Activated CD8-positive, alpha-beta memory T cell treated with anti-CD3 and anti-CD28 coated beads, Interleukin-2, amount 10 ng/mL, durations not matched to agents 7 days and 5 days (primary cell): ENCODE measurements around the gene MSMO1. TPM values are rescaled to one million over a fixed set of nuclear protein-coding genes. Genes with fewer than 3 reads are reported as not detected.
A peak's percentile ranks its signal among the peaks of the same experiment; 100 is the strongest.
"Not testable (repeated sequence)": the region's sequence is repeated elsewhere in the genome, so short reads cannot be mapped to it uniquely, and the experiment has no call there.

ENCODE experiments used
- ATAC-seq: fragments of 150-1000 bp; cut with Tn5 transposase; one replicate; pipeline ENCODE4 v1.10.0; 2021; ENCODE audit warnings: moderate library complexity
- CTCF ChIA-PET: fragments of 350-600 bp; sonication (Branson Sonifier 250); formaldehyde crosslinking; loops from one replicate; lab custom pipeline; 2021; ENCODE audit warnings: antibody characterized with exemption; lab: Charles Lee
- DNase-seq: peaks from one replicate; pipeline ENCODE4 v3.0.0-alpha.2; 2020
- H3K27ac Mint-ChIP-seq: one replicate; pipeline ENCODE4 v1.8.0; 2021; ENCODE audit warnings: mild to moderate bottlenecking, mixed read lengths
- H3K27me3 Mint-ChIP-seq: one replicate; pipeline ENCODE4 v1.8.0; 2021; ENCODE audit warnings: mixed read lengths
- H3K36me3 Mint-ChIP-seq: one replicate; pipeline ENCODE4 v1.8.0; 2021; ENCODE audit warnings: mild to moderate bottlenecking, mixed read lengths
- H3K4me1 Mint-ChIP-seq: one replicate; pipeline ENCODE4 v1.8.0; 2021; ENCODE audit warnings: mixed read lengths
- H3K4me3 Mint-ChIP-seq: one replicate; pipeline ENCODE4 v1.8.0; 2021; ENCODE audit warnings: mild to moderate bottlenecking, moderate library complexity, mixed read lengths
- H3K9me3 Mint-ChIP-seq: one replicate; pipeline ENCODE4 v1.8.0; 2022; ENCODE audit warnings: low read depth, mixed read lengths
- total RNA-seq, 2 experiments: library from RNA; stranded (reverse); gene quantifications; one replicate each; pipeline ENCODE4 v1.2.3, GENCODE V29; 2021

MSMO1 gene
- total RNA-seq, 2 experiments from 2014 or later = 56.7 to 78.9 TPM

GRCh38 chr4:165330071-165330470 lies 2.6 kb downstream of the MSMO1 start:
- peak overlapping the region; percentile 41 for H3K4me3 Mint-ChIP-seq
- DNase-seq (no peak), ATAC-seq (no peak)
- no peaks in the 10 kb centered on the region for H3K27me3 Mint-ChIP-seq
- H3K4me1 Mint-ChIP-seq = peaks cover 49% of the 10 kb centered on the region
- no peaks in the 10 kb centered on the region for H3K9me3 Mint-ChIP-seq
- no peak overlapping the region for H3K27ac Mint-ChIP-seq
- H3K36me3 Mint-ChIP-seq = peaks cover 36% of the 10 kb centered on the region
- CTCF ChIA-PET = interaction anchor here (0.7 to 1.5 kb wide), 4 partner anchors 10 to 217 kb away, joined by 3 to 4 read pairs (median 3); partner anchors contain the start of gene TMEM192

GRCh38 chr4:165330666-165331065 lies 3.2 kb downstream of the MSMO1 start:
- CTCF ChIA-PET = interaction anchor here (0.5 to 1.5 kb wide), 4 partner anchors 9 to 218 kb away, joined by 3 to 4 read pairs (median 3); partner anchors contain the start of gene TMEM192
- Mint-ChIP-seq H3K27me3 (no peaks in the 10 kb centered on the region), H3K4me1 (peaks cover 49% of the 10 kb centered on the region), H3K36me3 (peaks cover 40% of the 10 kb centered on the region), H3K4me3 (peak overlapping the region; percentile 41), H3K27ac (peak overlapping the region; percentile 12), H3K9me3 (no peaks in the 10 kb centered on the region)
- no peak for DNase-seq
- ATAC-seq = no peak

- H3K27ac Mint-ChIP-seq = peak overlapping the region; percentile 66
- peak overlapping the region; percentile 41 for H3K4me3 Mint-ChIP-seq
- no peaks in the 10 kb centered on the region for H3K9me3 Mint-ChIP-seq
- peaks cover 40% of the 10 kb centered on the region for H3K36me3 Mint-ChIP-seq
- no peaks in the 10 kb centered on the region for H3K27me3 Mint-ChIP-seq
- peaks cover 42% of the 10 kb centered on the region for H3K4me1 Mint-ChIP-seq
- no peak for ATAC-seq
- DNase-seq = no peak
- CTCF ChIA-PET = interaction anchor here (1.5 to 1.8 kb wide), 3 partner anchors 9 to 219 kb away, joined by 3 to 5 read pairs (median 4); partner anchors contain the start of gene TMEM192
These were observed 3.9 kb downstream of the MSMO1 start for GRCh38 chr4:165331359-165331758.

- peaks cover 45% of the 10 kb centered on the region for H3K4me1 Mint-ChIP-seq
- no peaks in the 10 kb centered on the region for H3K27me3 Mint-ChIP-seq
- CTCF ChIA-PET = interaction anchor here (1.8 kb wide), 1 partner anchor 219 kb away, joined by 5 read pairs; the partner anchor contains the start of gene TMEM192
- H3K27ac Mint-ChIP-seq = peak overlapping the region; percentile 59
- ATAC-seq (no peak), DNase-seq (no peak)
- H3K36me3 Mint-ChIP-seq = peaks cover 40% of the 10 kb centered on the region
- H3K4me3 Mint-ChIP-seq = peak overlapping the region; percentile 43
- H3K9me3 Mint-ChIP-seq = no peaks in the 10 kb centered on the region
These were observed 4.4 kb downstream of the MSMO1 start for GRCh38 chr4:165331823-165332222.

- peaks cover 43% of the 10 kb centered on the region for H3K36me3 Mint-ChIP-seq
- peaks cover 47% of the 10 kb centered on the region for H3K4me1 Mint-ChIP-seq
- peak overlapping the region; percentile 43 for H3K4me3 Mint-ChIP-seq
These were observed 5.0 kb downstream of the MSMO1 start for GRCh38 chr4:165332502-165332901.

GRCh38 chr4:165335163-165335703 lies 7.8 kb downstream of the MSMO1 start:
- DNase-seq (no peak), ATAC-seq (no peak)
- H3K4me3 Mint-ChIP-seq = no peak overlapping the region
- CTCF ChIA-PET = no interaction called here
- no peaks in the 10 kb centered on the region for H3K27me3 Mint-ChIP-seq
- H3K9me3 Mint-ChIP-seq = no peaks in the 10 kb centered on the region
- H3K27ac Mint-ChIP-seq = no peak overlapping the region
- H3K36me3 Mint-ChIP-seq = peaks cover 54% of the 10 kb centered on the region
- H3K4me1 Mint-ChIP-seq = peaks cover 42% of the 10 kb centered on the region

More at GRCh38 chr4:165332502-165332901, 5.0 kb downstream of the MSMO1 start:
- Mint-ChIP-seq H3K9me3 (no peaks in the 10 kb centered on the region), H3K27me3 (no peaks in the 10 kb centered on the region), H3K27ac (no peak overlapping the region)
- ATAC-seq = no peak
- CTCF ChIA-PET = interaction anchor here (1.4 to 2.3 kb wide), 3 partner anchors 16 to 220 kb away, joined by 5 to 8 read pairs (median 5); partner anchors contain the start of gene TMEM192
- DNase-seq = no peak

GRCh38 chr4:165336743-165337142 lies 9.3 kb downstream of the MSMO1 start:
- Mint-ChIP-seq H3K36me3 (peaks cover 48% of the 10 kb centered on the region), H3K9me3 (no peaks in the 10 kb centered on the region), H3K4me1 (peaks cover 27% of the 10 kb centered on the region), H3K27ac (no peak overlapping the region), H3K4me3 (no peak overlapping the region), H3K27me3 (no peaks in the 10 kb centered on the region)
- ATAC-seq (no peak), DNase-seq (no peak)
- CTCF ChIA-PET = interaction anchor here (1.1 kb wide), 1 partner anchor 206 kb away, joined by 3 read pairs; no protein-coding TSS in a partner anchor

- peaks cover 27% of the 10 kb centered on the region for H3K36me3 Mint-ChIP-seq
- DNase-seq, H3K27ac Mint-ChIP-seq, ATAC-seq, H3K4me3 Mint-ChIP-seq, H3K27me3 Mint-ChIP-seq, H3K4me1 Mint-ChIP-seq, H3K9me3 Mint-ChIP-seq: not testable (repeated sequence)
- CTCF ChIA-PET = interaction anchor here (1.2 to 3.7 kb wide), 3 partner anchors 15 to 229 kb away, joined by 4 to 30 read pairs (median 6); partner anchors contain the start of genes MSMO1 and TMEM192
These were observed 14.9 kb downstream of the MSMO1 start for GRCh38 chr4:165342340-165342739.

- H3K9me3 Mint-ChIP-seq = no peaks in the 10 kb centered on the region
- peaks cover 3% of the 10 kb centered on the region for H3K4me1 Mint-ChIP-seq
- ATAC-seq (no peak), DNase-seq (no peak)
- H3K36me3 Mint-ChIP-seq = peaks cover 20% of the 10 kb centered on the region
- CTCF ChIA-PET = interaction anchor here (0.7 to 3.7 kb wide), 5 partner anchors 11 to 230 kb away, joined by 3 to 30 read pairs (median 4); partner anchors contain the start of genes MSMO1 and TMEM192
- H3K4me3 Mint-ChIP-seq = no peak overlapping the region
- no peak overlapping the region for H3K27ac Mint-ChIP-seq
- H3K27me3 Mint-ChIP-seq = no peaks in the 10 kb centered on the region
These were observed 16.1 kb downstream of the MSMO1 start for GRCh38 chr4:165343353-165344191.

- CTCF ChIA-PET = interaction anchor here (1.5 to 3.7 kb wide), 3 partner anchors 215 to 233 kb away, joined by 4 to 30 read pairs (median 6); partner anchors contain the start of gene TMEM192
These were observed 18.4 kb downstream of the MSMO1 start for GRCh38 chr4:165345666-165346417.

GRCh38 chr4:165347647-165348569 lies 20.4 kb downstream of the MSMO1 start:
- CTCF ChIA-PET = interaction anchor here (1.3 to 4.8 kb wide), 4 partner anchors 9 to 217 kb away, joined by 3 to 19 read pairs (median 6); no protein-coding TSS in a partner anchor
- Mint-ChIP-seq H3K4me3 (no peak overlapping the region), H3K27me3 (peaks cover under 1% of the 10 kb centered on the region), H3K9me3 (no peaks in the 10 kb centered on the region), H3K27ac (no peak overlapping the region), H3K4me1 (peaks cover 3% of the 10 kb centered on the region), H3K36me3 (peaks cover 2% of the 10 kb centered on the region)
- no peak for DNase-seq
- ATAC-seq = no peak

More at GRCh38 chr4:165345666-165346417, 18.4 kb downstream of the MSMO1 start:
- H3K27ac Mint-ChIP-seq = no peak overlapping the region
- no peaks in the 10 kb centered on the region for H3K9me3 Mint-ChIP-seq
- ATAC-seq = no peak
- peaks cover 3% of the 10 kb centered on the region for H3K4me1 Mint-ChIP-seq
- no peaks in the 10 kb centered on the region for H3K27me3 Mint-ChIP-seq
- no peak overlapping the region for H3K4me3 Mint-ChIP-seq
- no peak for DNase-seq
- peaks cover 9% of the 10 kb centered on the region for H3K36me3 Mint-ChIP-seq
